ENCODE data around the gene CEP41. TPM values are rescaled to one million over a fixed set of nuclear protein-coding genes. Genes with fewer than 3 reads are reported as not detected.
A peak's percentile ranks its signal among the peaks of the same experiment; 100 is the strongest.

CEP41 gene
- total RNA-seq, 1 donor from 2014 or later: 29.3 TPM

DNA sequence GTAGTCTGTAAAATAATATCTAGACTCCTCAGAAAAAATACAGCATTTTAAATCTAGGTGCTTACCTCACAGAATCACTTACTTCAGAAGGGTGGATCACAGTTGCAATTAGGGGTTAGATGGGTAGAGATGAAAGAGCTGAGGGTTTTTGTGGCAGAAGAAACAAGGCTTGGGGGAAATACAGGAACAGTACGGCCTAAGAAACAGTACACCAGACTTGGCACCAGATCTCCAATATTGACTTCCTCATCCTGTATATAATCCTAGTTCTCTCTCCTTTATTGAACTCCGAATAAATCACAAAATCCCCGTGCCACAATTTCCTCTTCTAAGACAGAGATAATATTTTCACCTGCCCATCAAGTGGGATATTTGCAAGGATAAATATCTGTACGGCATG, 14.3 kb downstream of the CEP41 start:
- TF ChIP-seq, protein P1, sequence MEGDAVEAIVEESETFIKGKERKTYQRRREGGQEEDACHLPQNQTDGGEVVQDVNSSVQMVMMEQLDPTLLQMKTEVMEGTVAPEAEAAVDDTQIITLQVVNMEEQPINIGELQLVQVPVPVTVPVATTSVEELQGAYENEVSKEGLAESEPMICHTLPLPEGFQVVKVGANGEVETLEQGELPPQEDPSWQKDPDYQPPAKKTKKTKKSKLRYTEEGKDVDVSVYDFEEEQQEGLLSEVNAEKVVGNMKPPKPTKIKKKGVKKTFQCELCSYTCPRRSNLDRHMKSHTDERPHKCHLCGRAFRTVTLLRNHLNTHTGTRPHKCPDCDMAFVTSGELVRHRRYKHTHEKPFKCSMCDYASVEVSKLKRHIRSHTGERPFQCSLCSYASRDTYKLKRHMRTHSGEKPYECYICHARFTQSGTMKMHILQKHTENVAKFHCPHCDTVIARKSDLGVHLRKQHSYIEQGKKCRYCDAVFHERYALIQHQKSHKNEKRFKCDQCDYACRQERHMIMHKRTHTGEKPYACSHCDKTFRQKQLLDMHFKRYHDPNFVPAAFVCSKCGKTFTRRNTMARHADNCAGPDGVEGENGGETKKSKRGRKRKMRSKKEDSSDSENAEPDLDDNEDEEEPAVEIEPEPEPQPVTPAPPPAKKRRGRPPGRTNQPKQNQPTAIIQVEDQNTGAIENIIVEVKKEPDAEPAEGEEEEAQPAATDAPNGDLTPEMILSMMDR (conservative IDR thresholded peaks at IDR 0.05): no peak
- no peak for DNase-seq (ENCODE audit: low read depth, low spot score)
- Mint-ChIP-seq H3K4me1 (peaks cover 15% of the 10 kb centered on the region), H3K36me3 (ENCODE audit: low read depth) (no peaks in the 10 kb centered on the region), H3K4me3 (no peak overlapping the region), H3K27ac (ENCODE audit: unreplicated experiment) (no peak overlapping the region), H3K9me3 (no peaks in the 10 kb centered on the region), H3K27me3 (ENCODE audit: low read depth) (no peaks in the 10 kb centered on the region)

DNA sequence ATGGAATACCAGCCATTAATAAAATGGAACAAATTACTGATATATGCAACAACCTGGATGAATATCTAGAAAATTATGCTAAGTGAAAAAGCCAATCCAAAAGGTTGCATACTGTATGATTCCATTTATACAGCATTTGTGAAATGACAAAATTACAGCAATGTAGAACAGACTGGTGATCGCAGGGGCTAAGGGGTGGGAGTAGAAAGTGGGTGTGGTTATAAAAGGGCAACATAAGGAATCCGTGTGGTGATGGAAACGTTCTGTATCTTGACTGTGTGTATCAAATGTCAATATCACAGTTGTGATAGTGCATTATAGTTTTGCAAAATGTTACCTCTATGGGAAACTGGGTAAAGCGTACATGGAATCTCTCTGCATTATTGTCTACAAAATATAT, 15.0 kb downstream of the CEP41 start:
- Mint-ChIP-seq H3K9me3 (no peaks in the 10 kb centered on the region), H3K27me3 (ENCODE audit: low read depth) (no peaks in the 10 kb centered on the region), H3K36me3 (ENCODE audit: low read depth) (no peaks in the 10 kb centered on the region), H3K4me3 (no peak overlapping the region), H3K27ac (ENCODE audit: unreplicated experiment) (no peak overlapping the region), H3K4me1 (peaks cover 23% of the 10 kb centered on the region)
- DNase-seq (ENCODE audit: low read depth, low spot score): no peak
- TF ChIP-seq, protein P1 (conservative IDR thresholded peaks at IDR 0.05): no peak

DNA sequence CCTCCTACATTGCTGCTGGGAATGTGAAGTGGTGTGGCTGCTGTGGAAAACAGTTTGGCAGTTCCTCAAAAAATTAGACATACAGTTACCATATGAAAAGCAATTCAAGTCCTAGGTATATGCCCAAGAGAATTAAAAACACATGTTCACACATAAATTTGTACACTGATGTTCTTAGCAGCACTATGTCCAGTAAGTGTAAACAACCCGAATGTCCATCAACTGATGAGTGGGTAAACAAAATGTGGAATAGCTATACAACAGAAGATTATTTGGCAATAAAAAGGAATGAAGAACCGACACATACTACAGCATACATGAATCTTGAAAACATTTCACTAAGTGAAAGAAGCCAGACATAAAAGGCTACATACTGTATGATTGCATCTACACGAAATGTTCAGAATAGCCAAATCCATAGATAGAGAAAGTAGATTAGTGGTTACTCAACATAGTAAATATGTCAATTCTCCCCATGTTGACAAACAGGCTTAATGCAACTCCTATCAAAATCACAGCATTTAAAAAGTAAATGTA, 17.2 kb downstream of the CEP41 start:
- Mint-ChIP-seq H3K27ac (ENCODE audit: unreplicated experiment) (no peak overlapping the region), H3K4me1 (peaks cover 32% of the 10 kb centered on the region), H3K9me3 (no peaks in the 10 kb centered on the region), H3K27me3 (ENCODE audit: low read depth) (no peaks in the 10 kb centered on the region), H3K36me3 (ENCODE audit: low read depth) (no peaks in the 10 kb centered on the region), H3K4me3 (no peak overlapping the region)
- TF ChIP-seq, protein P1 (conservative IDR thresholded peaks at IDR 0.05): no peak
- DNase-seq (ENCODE audit: low read depth, low spot score): no peak

DNA sequence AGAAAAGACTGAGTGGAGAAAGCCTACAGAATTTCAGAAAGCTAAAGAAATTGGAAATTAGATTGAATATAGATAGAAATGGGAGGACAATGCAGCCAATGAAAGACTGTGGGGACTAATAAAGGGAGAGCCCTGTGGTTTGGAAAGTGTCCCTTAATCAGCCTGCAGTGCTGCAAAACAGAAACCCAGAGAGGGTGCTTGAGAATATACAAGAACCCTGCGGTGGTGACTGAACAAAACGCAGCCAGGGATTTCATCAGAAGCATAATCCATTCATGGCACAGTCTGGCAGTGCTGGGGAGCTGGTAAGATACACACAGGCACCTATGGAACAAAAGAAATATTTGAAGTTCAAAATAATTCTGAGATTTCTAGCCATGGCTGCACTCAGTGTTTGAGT, 19.1 kb downstream of the CEP41 start:
- H3K27ac Mint-ChIP-seq (ENCODE audit: unreplicated experiment): peak overlapping the region; percentile 65
- peaks cover 47% of the 10 kb centered on the region for H3K4me1 Mint-ChIP-seq
- H3K27me3 Mint-ChIP-seq (ENCODE audit: low read depth): no peaks in the 10 kb centered on the region
- no peaks in the 10 kb centered on the region for H3K36me3 Mint-ChIP-seq (ENCODE audit: low read depth)
- TF ChIP-seq, protein P1 (conservative IDR thresholded peaks at IDR 0.05): no peak
- no peak overlapping the region for H3K4me3 Mint-ChIP-seq
- DNase-seq (ENCODE audit: low read depth, low spot score): no peak
- H3K9me3 Mint-ChIP-seq: no peaks in the 10 kb centered on the region

DNA sequence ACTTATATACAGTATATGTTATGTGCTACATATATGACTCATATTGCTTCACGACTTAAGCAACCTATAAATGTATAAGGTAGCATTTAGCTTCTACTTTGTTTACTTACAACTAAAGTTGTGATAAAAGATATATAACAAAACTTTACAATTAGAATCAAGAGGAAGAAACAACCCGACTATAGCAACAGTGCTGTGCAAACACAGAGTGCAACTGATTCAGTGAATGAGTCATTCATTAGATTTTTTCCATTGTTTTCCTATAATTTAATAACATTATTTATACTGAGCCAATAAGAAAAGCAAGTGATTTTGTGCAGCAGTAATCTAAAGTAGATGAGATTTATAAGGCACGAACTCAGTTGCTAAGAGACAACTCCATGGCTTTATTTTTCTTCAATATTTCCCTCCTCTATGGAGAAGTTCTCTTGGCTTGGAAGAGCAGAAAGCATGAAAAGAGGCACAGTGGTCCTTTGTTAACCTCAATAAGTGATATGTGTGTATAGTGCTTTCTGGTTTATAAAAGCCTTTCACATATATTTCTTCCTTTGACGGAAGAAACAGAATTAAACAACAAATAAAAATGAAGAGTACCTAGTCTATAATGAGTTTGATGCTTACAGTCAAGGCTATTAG, 19.8 kb downstream of the CEP41 start:
- H3K27ac Mint-ChIP-seq (ENCODE audit: unreplicated experiment): peak overlapping the region; percentile 65
- no peaks in the 10 kb centered on the region for H3K27me3 Mint-ChIP-seq (ENCODE audit: low read depth)
- TF ChIP-seq, protein P1 (conservative IDR thresholded peaks at IDR 0.05): no peak
- H3K36me3 Mint-ChIP-seq (ENCODE audit: low read depth): no peaks in the 10 kb centered on the region
- DNase-seq (ENCODE audit: low read depth, low spot score): no peak
- no peak overlapping the region for H3K4me3 Mint-ChIP-seq
- H3K4me1 Mint-ChIP-seq: peaks cover 51% of the 10 kb centered on the region
- H3K9me3 Mint-ChIP-seq: no peaks in the 10 kb centered on the region

All from neural crest cell (in vitro differentiated cells).